ENCODE measurements around the gene CRYL1. TPM values are rescaled to one million over a fixed set of nuclear protein-coding genes. Genes with fewer than 3 reads are reported as not detected.

Gene CRYL1
- total and polyA plus RNA-seq, 2 of the 4 experiments (the other 2 are of a cell fraction): 11.7 to 16.4 TPM

DNA sequence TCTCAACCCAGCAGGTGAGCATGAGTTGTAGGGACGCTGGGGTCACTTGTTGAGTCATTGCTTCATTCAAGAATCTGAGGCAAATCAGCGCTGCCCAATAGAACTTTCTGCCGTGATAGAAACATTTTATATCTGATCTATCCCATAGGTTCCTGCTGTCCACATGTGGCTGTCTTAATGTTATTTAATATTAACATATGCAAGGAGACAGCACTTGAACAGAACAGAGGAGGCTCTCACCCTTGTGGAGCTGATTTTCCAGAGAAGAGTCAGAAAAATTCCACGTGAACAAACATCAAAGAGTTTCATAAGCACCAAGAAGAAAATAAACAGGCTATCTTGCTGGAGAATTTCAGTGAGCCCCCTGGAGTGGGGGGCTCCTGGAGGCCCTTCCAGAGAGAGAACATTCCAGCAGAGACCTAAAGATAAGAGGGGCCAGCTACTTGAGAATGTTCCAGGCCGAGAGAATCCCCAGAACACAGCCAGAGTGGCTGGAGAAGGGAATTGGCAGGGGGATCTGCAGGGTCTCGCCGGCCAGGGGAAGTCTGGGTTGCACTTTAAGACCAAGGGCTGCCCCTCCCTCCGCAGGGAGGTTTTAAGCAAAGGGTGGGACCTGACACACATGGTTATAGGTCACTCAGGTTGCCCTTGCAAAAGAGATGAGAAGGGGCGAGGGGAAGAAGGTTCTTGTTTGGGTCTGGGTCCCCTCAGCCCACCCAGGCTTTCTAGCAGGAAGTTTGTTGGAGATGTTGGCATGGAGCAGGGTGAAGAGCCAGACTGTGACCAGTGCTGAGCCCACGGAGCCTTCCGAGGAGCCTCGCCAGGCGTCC, 135.7 kb downstream of the CRYL1 start:
- Histone ChIP-seq H4K20me1 (ENCODE audit: insufficient read depth, low read length) (no peaks in the 10 kb centered on the region), H4K91ac (ENCODE audit: insufficient read depth, low read depth, low read length) (no peak overlapping the region), H3K9me1 (ENCODE audit: insufficient read depth, low read length) (peaks cover 9% of the 10 kb centered on the region), H3K4ac (ENCODE audit: low read depth, low read length) (no peak overlapping the region), H3K36me3 (ENCODE audit: control insufficient read depth, insufficient read depth, low read length) (no peaks in the 10 kb centered on the region), H2BK5ac (ENCODE audit: low read depth, low read length, poor library complexity, severe bottlenecking) (no peak overlapping the region), H3K27me3 (ENCODE audit: control insufficient read depth, insufficient read depth, low read length) (no peaks in the 10 kb centered on the region; the same call in none of the 2 replicates), H3K9ac (ENCODE audit: low read depth, low read length) (no peak overlapping the region), H2AK9ac (replicated peaks; ENCODE audit: low read depth, low read length, poor library complexity) (no peak overlapping the region), H3K27ac (ENCODE audit: insufficient read depth, low read length) (no peak overlapping the region), H2AFZ (replicated peaks; ENCODE audit: low read length, poor library complexity) (no peak overlapping the region), H4K8ac (ENCODE audit: low read depth in 2 of 2, low read length in 2 of 2) (no peak overlapping the region), H3K4me2 (ENCODE audit: low read depth, low read length) (no peak overlapping the region), H3K18ac (ENCODE audit: low read depth, low read length) (no peak overlapping the region), H2AK5ac (ENCODE audit: low read depth, low read length) (no peak overlapping the region), H2BK120ac (ENCODE audit: low read depth, low read length) (no peak overlapping the region), H4K5ac (ENCODE audit: low read depth, low read length) (no peak overlapping the region), H3K4me1 (ENCODE audit: control insufficient read depth, insufficient read depth, low read length) (no peaks in the 10 kb centered on the region), H3K79me1 (ENCODE audit: low read depth in 1 of 2, low read length in 2 of 2) (no peaks in the 10 kb centered on the region), H3K9me3 (ENCODE audit: control insufficient read depth, insufficient read depth, low read length) (peaks cover 2% of the 10 kb centered on the region; the same call in 1 of the 2 replicates), H3K23ac (ENCODE audit: low read depth, low read length) (no peak overlapping the region), H3K14ac (replicated peaks; ENCODE audit: low read depth, low read length) (no peak overlapping the region), H2BK20ac (ENCODE audit: low read depth, low read length) (no peak overlapping the region), H2BK15ac (ENCODE audit: low read depth, low read length) (no peak overlapping the region), H3K56ac (ENCODE audit: extremely low read depth, insufficient read depth, low read length) (no peak overlapping the region), H3K4me3 (ENCODE audit: insufficient read depth, low read depth, low read length) (no peak overlapping the region)
- intact Hi-C loops (cut with micrococcal nuclease) (no loop called here), in situ Hi-C loops (cut with MboI; ENCODE audit: low sequenced_read_pairs) (no loop called here), dilution Hi-C loops (cut with HindIII; ENCODE audit: low sequenced_read_pairs, unreplicated experiment) (no loop called here)
- no peak for DNase-seq
- ChIA-PET CTCF (no interaction called here), POLR2A (ENCODE audit: unreplicated experiment) (no interaction called here)
- WGBS, 2 experiments (ENCODE audit: extremely low coverage in 2 of 2, insufficient read length in 1 of 2): 40% methylated on average over 2 of the region's 13 CpGs; no CpG with 5 or more reads in 1 of the 2 experiments
- ATAC-seq (ENCODE audit: low read depth): no peak
- TF ChIP-seq POLR2A (IDR thresholded peaks at IDR 0.05; ENCODE audit: low read depth, low read length): no peak
- no peak for TF ChIP-seq MAZ (IDR thresholded peaks at IDR 0.05; ENCODE audit: borderline replicate concordance, low read depth, low read length)
- no TSS peak for BruUV-seq (replicated peaks)
